ENCODE measurements around the gene CAPN3. TPM values are rescaled to one million over a fixed set of nuclear protein-coding genes. Genes with fewer than 3 reads are reported as not detected.

The CAPN3 gene
- total RNA-seq, 4 donors from 2014 or later, result 8.2 to 22.4 (median 13.6) TPM

DNA sequence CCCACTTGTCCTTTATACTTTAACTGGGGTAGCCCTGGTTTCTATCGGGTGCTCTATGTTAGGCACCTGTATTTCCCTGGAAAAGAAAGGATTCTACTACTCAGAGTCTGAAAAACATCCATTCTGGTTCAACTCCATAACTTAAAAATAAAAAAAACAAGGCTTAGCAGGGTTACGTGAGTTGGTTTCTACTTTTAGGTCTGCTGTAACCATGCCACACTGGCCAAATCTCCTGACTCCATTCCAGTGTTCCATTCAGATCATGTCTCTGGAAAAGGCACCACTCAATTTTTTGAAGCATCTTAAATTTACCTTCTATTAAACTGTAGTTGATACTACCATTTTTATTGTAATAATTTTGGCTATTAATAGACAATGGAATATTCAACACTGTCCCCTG is 62.1 kb downstream of the CAPN3 start:
- TF ChIP-seq, protein P1, sequence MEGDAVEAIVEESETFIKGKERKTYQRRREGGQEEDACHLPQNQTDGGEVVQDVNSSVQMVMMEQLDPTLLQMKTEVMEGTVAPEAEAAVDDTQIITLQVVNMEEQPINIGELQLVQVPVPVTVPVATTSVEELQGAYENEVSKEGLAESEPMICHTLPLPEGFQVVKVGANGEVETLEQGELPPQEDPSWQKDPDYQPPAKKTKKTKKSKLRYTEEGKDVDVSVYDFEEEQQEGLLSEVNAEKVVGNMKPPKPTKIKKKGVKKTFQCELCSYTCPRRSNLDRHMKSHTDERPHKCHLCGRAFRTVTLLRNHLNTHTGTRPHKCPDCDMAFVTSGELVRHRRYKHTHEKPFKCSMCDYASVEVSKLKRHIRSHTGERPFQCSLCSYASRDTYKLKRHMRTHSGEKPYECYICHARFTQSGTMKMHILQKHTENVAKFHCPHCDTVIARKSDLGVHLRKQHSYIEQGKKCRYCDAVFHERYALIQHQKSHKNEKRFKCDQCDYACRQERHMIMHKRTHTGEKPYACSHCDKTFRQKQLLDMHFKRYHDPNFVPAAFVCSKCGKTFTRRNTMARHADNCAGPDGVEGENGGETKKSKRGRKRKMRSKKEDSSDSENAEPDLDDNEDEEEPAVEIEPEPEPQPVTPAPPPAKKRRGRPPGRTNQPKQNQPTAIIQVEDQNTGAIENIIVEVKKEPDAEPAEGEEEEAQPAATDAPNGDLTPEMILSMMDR (IDR thresholded peaks at IDR 0.05; ENCODE audit: low read depth), result no peak

DNA sequence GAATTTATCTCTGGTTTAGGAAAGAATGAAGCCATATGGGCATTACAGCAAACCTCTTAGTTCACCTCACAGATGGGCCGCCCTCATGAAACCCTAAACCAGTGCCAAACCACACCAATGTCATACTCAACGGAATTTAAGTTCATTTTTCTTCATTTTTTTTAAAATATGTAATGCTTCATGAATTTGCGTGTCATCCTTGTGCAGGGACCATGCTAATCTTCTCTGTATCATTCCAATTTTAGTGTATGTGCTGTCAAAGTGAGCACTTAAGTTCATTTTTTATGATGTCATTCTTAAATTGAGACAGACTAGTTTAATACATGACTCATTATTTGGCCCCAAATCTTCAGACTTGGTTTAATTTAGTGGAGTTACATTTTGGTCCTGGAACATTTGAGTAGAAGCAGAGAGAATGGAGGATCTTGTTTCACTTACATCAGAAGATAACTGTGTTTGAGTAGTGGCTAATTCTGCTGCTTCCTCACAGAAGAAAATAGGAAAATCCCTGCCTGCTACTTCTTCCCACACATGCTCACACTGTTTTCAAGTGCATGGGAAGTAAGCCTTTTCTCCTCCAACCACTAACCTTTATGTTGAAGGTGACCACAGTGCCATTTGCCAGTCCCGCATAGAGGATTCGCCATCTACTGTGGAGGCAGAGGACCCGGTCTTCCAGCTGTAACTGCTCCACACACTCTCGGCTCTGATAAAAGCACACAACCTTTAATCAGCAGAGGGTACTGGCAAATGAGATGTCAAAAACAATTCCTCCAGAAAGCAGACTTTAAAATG is 68.3 kb downstream of the CAPN3 start:
- TF ChIP-seq, protein P1 (IDR thresholded peaks at IDR 0.05; ENCODE audit: low read depth), result no peak

DNA sequence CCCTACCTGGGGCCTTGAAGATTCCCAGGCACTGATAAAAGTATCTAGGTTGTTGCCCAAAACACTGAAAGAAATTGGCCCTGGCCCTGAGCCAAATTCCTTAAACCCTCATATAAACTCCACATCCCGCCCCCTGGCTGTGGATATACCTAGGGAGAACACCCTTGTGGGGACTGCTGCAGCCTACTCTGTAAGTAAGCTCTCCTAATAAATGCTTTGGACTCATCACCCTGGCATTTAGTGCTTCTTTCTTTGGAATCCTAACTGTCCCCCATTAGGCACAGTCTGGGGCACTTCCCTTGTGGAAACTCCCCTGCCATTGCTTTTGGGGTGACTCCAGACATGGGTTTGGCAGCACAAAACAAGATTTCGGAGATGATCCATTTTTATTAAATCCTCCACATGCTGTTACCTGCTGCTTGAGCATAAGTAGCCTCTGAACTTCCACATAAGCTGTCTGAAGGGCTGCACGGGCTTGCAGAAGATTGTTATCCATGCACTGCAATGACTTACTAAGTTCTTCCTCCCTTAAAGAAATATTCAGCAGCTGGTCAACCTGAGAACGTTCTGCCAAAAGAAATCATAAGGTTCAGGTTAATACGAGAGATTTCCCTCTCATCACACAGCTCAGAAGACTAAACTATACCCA is 85.2 kb downstream of the CAPN3 start:
- TF ChIP-seq, protein P1 (IDR thresholded peaks at IDR 0.05; ENCODE audit: low read depth), result no peak

DNA sequence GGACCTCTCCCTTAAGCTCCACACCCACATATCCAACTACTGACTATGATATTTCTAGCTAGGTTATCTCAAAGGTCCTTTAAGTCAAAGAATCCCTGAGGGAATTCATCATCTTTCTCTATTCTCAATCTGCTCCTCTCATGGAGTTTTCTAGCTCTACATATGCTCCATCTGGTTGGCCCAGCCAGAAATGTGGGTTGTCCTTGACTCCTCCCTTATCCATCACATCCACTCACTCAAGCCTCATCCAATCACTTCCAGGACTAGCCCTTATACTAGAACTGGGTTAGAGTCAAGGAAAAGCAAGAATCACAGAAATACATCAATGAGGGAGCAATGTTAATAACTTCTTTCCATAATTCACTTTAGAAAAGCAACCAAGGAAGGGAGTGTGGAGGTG is 86.2 kb downstream of the CAPN3 start:
- TF ChIP-seq, protein P1 (IDR thresholded peaks at IDR 0.05; ENCODE audit: low read depth), result no peak

DNA sequence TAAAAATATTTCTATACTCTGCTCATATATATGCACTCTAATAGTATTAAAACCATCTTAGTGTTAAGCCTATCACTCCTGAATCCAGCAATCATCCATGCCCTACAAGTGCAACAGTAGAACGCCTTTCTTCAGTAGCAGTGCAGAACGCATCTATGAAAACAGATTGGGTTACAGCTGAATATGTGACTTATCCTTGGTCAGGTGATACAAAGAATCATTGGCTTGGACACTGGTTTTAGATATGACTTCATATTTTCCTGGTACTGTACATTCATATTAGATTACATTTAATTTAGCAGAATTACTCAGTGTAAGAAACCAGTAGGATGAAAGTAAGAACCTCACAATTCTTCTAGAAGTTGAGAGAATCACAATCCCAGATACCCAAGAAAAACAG is 88.3 kb downstream of the CAPN3 start:
- TF ChIP-seq, protein P1 (IDR thresholded peaks at IDR 0.05; ENCODE audit: low read depth), result no peak

DNA sequence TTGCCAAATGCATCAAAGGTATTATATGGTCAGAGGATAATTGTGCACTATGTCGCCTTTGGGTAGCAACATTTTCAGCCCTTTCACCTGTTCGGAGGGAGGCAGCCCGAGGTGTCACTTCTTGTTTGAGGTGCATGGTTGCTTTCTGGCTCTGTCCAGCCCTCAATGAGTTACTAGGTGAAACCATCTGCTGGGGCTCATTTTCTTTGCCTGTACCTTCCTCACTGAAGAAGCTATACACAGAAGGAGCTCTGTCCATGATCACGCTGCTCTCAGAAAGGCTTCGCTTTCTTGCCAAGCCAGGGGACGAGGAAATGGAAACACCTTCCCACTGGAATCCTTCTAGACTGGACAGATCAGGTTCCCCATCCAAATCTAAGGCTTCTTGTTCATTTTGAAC is 89.0 kb downstream of the CAPN3 start:
- TF ChIP-seq, protein P1 (IDR thresholded peaks at IDR 0.05; ENCODE audit: low read depth), result no peak

DNA sequence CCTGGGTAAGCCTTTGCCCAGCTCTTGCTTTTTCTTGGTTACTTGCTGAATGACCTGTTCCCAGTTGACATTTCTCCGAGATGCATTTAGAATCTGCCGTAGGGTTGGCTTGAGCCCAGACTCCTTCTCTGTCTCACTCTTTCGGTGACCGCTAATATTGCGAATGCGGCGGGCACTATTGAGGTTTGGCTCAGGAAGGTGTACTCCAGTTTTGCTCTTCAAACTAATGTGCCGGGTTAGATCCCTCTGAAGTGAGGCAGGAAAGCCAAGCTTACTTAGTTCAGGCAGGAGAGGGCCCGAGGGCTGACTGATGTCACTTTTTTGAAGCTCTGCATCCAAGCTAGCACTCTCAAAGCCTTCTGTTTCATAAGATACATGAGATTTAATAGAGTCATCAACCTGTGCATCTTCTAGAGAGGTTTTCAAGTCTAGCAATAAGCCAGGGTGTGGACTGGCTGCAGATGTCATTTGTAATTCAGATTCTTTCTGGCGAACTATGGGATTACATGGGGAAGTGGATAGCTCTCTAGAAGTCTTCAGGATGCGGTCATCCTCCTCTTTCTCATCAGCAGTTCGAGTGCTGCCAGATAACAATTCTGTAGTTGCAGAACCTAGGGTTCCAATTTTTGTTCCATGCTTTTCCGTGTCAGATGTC is 90.6 kb downstream of the CAPN3 start:
- TF ChIP-seq, protein P1 (IDR thresholded peaks at IDR 0.05; ENCODE audit: low read depth), result no peak
